IMR-90 (cell line): ENCODE results near the gene B3GNT5.

ENCODE experiments used
- BHLHE40 ChIP-seq: fragments of 150-350 bp; IDR thresholded peaks from 2 replicates; pipeline ENCODE4 v1.6.1; 2016; ENCODE audit warnings: mild to moderate bottlenecking, low read depth, low read length
- CEBPB ChIP-seq: IDR thresholded peaks from 2 replicates; pipeline ENCODE4 v1.6.1; 2012; ENCODE audit warnings: low read depth, low read length, improper control_type of control experiment
- CHD1 ChIP-seq: IDR thresholded peaks from 2 replicates; pipeline ENCODE4 v1.6.1; 2012; ENCODE audit warnings: low read depth, low read length, improper control_type of control experiment
- FOS ChIP-seq: fragments of 150-350 bp; IDR thresholded peaks from 2 replicates; pipeline ENCODE4 v1.6.1; 2016; ENCODE audit warnings: low read depth, low read length
- MAFK ChIP-seq: IDR thresholded peaks from 2 replicates; pipeline ENCODE4 v1.6.1; 2012; ENCODE audit warnings: low read depth, low read length, improper control_type of control experiment
- MAZ ChIP-seq: IDR thresholded peaks from 2 replicates; pipeline ENCODE4 v1.6.1; 2012; ENCODE audit warnings: low read depth, mild to moderate bottlenecking, low read length, improper control_type of control experiment, moderate library complexity, borderline replicate concordance
- MXI1 ChIP-seq: IDR thresholded peaks from 2 replicates; pipeline ENCODE4 v1.6.1; 2012; ENCODE audit warnings: low read depth, mild to moderate bottlenecking, low read length, moderate library complexity, borderline replicate concordance
- NFE2L2 ChIP-seq: fragments of 150-350 bp; IDR thresholded peaks from 2 replicates; pipeline ENCODE4 v1.6.1; 2016; ENCODE audit warnings: low read depth, mild to moderate bottlenecking, low read length
- POLR2A ChIP-seq: IDR thresholded peaks from 2 replicates; pipeline ENCODE4 v1.6.1; 2012; ENCODE audit warnings: mild to moderate bottlenecking, low read depth, low read length
- RAD21 ChIP-seq: IDR thresholded peaks from 2 replicates; pipeline ENCODE4 v1.6.1; 2012; ENCODE audit warnings: low read length, improper control_type of control experiment
- RFX5 ChIP-seq: IDR thresholded peaks from 2 replicates; pipeline ENCODE4 v1.8.0; 2012; ENCODE audit warnings: low read depth, mild to moderate bottlenecking, low read length, moderate library complexity
- SMC3 ChIP-seq: fragments of 150-350 bp; IDR thresholded peaks from 2 replicates; pipeline ENCODE4 v1.6.1; 2016; ENCODE audit warnings: low read depth, mild to moderate bottlenecking, antibody characterized with exemption, low read length, moderate library complexity
- TF ChIP-seq, protein P1 (sequence below): conservative IDR thresholded peaks from 2 replicates; pipeline ENCODE4 v1.5.1; 2012; ENCODE audit warnings: mild to moderate bottlenecking, low read depth, low read length, improper control_type of control experiment
- TF ChIP-seq, protein P2 (sequence below): fragments of 150-350 bp; IDR thresholded peaks from 2 replicates; pipeline ENCODE4 v1.6.1; 2017; ENCODE audit warnings: mild to moderate bottlenecking, antibody characterized with exemption, low read length, low read depth

DNA sequence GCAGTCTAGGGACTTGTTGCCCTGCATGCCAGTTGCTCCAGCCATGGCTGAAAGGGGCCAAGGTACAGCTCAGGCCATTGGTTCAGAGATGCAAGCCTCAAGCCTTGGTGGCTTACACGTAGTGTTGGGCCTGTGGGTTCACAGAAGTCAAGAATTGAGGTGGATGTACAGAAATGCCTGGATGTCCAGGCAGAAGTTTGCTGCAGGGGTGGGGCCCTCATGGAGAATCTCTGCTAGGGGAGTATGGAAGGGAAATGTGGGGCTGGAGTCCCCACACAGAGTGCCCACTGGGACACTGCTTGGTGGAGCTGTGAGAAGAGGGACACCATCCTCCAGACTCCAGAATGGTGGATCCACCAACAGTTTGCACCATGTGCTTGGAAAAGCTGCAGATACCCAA is 10.6 kb upstream of the B3GNT5 start:
- TF ChIP-seq, protein P1, sequence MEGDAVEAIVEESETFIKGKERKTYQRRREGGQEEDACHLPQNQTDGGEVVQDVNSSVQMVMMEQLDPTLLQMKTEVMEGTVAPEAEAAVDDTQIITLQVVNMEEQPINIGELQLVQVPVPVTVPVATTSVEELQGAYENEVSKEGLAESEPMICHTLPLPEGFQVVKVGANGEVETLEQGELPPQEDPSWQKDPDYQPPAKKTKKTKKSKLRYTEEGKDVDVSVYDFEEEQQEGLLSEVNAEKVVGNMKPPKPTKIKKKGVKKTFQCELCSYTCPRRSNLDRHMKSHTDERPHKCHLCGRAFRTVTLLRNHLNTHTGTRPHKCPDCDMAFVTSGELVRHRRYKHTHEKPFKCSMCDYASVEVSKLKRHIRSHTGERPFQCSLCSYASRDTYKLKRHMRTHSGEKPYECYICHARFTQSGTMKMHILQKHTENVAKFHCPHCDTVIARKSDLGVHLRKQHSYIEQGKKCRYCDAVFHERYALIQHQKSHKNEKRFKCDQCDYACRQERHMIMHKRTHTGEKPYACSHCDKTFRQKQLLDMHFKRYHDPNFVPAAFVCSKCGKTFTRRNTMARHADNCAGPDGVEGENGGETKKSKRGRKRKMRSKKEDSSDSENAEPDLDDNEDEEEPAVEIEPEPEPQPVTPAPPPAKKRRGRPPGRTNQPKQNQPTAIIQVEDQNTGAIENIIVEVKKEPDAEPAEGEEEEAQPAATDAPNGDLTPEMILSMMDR = no peak
- TF ChIP-seq POLR2A (no peak), RAD21 (no peak), FOS (no peak), CEBPB (no peak), RFX5 (no peak), MXI1 (no peak), MAZ (no peak), BHLHE40 (no peak), CHD1 (no peak), NFE2L2 (no peak), MAFK (no peak), SMC3 (no peak)
- TF ChIP-seq, protein P2, sequence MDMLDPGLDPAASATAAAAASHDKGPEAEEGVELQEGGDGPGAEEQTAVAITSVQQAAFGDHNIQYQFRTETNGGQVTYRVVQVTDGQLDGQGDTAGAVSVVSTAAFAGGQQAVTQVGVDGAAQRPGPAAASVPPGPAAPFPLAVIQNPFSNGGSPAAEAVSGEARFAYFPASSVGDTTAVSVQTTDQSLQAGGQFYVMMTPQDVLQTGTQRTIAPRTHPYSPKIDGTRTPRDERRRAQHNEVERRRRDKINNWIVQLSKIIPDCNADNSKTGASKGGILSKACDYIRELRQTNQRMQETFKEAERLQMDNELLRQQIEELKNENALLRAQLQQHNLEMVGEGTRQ = no peak
